Right atrium auricular region (tissue), 2 donors: ENCODE data around the gene SH3TC1. TPM values are rescaled to one million over a fixed set of nuclear protein-coding genes. Genes with fewer than 3 reads are reported as not detected.
A peak's percentile ranks its signal among the peaks of the same experiment; 100 is the strongest.

Source experiments
- DNase-seq: peaks from one replicate; pipeline ENCODE4 v3.0.0-alpha.2; 2019; ENCODE audit warnings: low spot score
- H3K27ac ChIP-seq, 2 donors: fragments of 200-600 bp; sonication (generic); 1 replicate in 1 of 2; 2 replicates in 1 of 2; pipeline ENCODE4 v1.5.1; 2016 to 2019
- H3K27me3 ChIP-seq, 2 donors: fragments of 200-600 bp; sonication (generic); one replicate each; pipeline versions ENCODE4 v1.5.1 to v1.6.0; 2017 to 2019
- H3K36me3 ChIP-seq: fragments of 200-600 bp; sonication (generic); one replicate; pipeline ENCODE4 v1.5.1; 2016
- H3K4me1 ChIP-seq, 2 donors: fragments of 200-600 bp; sonication (generic); one replicate each; pipeline versions ENCODE4 v1.5.1 to v1.6.0; 2017 to 2019
- H3K4me3 ChIP-seq, 2 donors: fragments of 200-600 bp; sonication (generic); 1 replicate in 1 of 2; 2 replicates in 1 of 2; pipeline ENCODE4 v1.5.1; 2017 to 2019; ENCODE audit warnings: mild to moderate bottlenecking in 1 of 2, moderate library complexity in 1 of 2
- H3K9me3 ChIP-seq, 2 donors: fragments of 200-600 bp; sonication (generic); one replicate each; pipeline ENCODE4 v1.5.1; 2019
- CTCF ChIP-seq, 2 donors: fragments of 200-600 bp; sonication (generic); IDR thresholded peaks; one replicate each; pipeline ENCODE4 v1.5.1; 2019; ENCODE audit warnings: antibody characterized with exemption in 2 of 2
- total RNA-seq, 2 donors: library from RNA; depleted of rRNA; stranded (reverse); fragments of >200 nt; gene quantifications; one replicate each; pipeline ENCODE4 v1.1.0, GENCODE V29; 2016

SH3TC1 gene
- total RNA-seq, 2 donors from 2014 or later: 8.9 to 13.9 TPM

- Histone ChIP-seq H3K27me3 (no peaks in the 10 kb centered on the region), H3K4me3 (no peak overlapping the region), H3K27ac (peak overlapping the region; percentile 77 to 83), H3K9me3 (no peaks in the 10 kb centered on the region), H3K36me3 (no peaks in the 10 kb centered on the region), H3K4me1 (peaks cover 0 to 64% of the 10 kb centered on the region in 2 donors)
- DNase-seq: peak; percentile 74
- no peak for TF ChIP-seq CTCF (IDR thresholded peaks at IDR 0.05)
Measured at GRCh38 chr4:8188743-8189550, 10.1 kb upstream of the SH3TC1 start.

DNA sequence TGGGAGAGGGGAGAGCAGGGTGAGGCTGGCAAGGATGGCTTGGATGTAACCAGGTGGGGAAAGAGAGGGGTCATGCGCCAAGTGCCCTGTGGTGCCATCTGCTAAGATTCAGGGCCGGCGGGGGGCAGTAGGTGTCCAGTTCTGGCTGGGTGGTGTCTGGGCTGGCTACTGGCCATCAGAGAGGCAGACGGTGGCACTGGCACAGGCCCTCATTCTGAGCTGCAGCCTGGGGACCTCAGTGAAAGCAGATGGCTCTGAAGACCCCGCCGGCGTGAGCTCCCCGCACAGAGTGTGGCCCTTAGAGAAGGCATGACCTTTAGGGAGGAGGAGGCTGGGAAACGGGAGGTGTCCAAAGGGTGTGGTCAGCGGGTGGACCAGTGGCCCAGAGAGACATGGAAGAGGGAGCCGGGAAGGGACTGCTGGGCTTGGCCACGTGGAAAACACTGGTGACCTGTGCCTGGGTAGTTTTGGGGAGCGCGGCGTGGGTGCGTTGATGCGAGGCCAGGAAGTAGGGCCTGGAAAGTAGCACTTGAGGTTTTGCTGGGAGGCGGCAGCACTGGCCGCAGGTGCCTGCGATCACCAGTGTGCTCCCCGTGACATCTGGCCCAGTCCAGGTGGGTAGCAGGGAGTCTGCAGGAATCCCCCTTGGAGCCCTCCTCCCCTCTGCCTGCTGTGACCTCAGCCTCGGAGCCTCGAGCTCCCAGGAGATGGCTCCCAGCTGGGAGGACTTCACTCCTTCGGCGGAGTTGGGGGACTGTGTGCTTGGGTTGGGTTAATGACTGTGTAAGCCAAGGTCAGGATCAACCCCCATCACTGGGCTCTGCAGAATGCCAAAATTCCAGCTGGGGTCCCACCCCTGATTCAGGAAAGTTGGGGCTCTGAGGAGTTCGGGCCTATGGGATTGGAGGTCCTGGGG lies 9.3 kb upstream of the SH3TC1 start:
- H3K27ac ChIP-seq: peak overlapping the region; percentile 77 to 83
- no peak overlapping the region for H3K4me3 ChIP-seq
- peaks cover 0 to 57% of the 10 kb centered on the region in 2 donors for H3K4me1 ChIP-seq
- no peaks in the 10 kb centered on the region for H3K9me3 ChIP-seq
- TF ChIP-seq CTCF (IDR thresholded peaks at IDR 0.05): no peak
- no peak for DNase-seq
- no peaks in the 10 kb centered on the region for H3K36me3 ChIP-seq
- no peaks in the 10 kb centered on the region for H3K27me3 ChIP-seq

GRCh38 chr4:8191136-8191747 lies 7.8 kb upstream of the SH3TC1 start:
- H3K27ac ChIP-seq: peak overlapping the region; percentile 77 to 83
- peak; percentile 89 for DNase-seq
- no peaks in the 10 kb centered on the region for H3K36me3 ChIP-seq
- no peaks in the 10 kb centered on the region for H3K9me3 ChIP-seq
- no peak overlapping the region for H3K4me3 ChIP-seq
- no peaks in the 10 kb centered on the region for H3K27me3 ChIP-seq
- TF ChIP-seq CTCF (IDR thresholded peaks at IDR 0.05): no peak
- peaks cover 0 to 55% of the 10 kb centered on the region in 2 donors for H3K4me1 ChIP-seq

GRCh38 chr4:8192748-8193738 lies 6.0 kb upstream of the SH3TC1 start:
- Histone ChIP-seq H3K4me1 (peaks cover 0 to 62% of the 10 kb centered on the region in 2 donors), H3K27me3 (no peaks in the 10 kb centered on the region), H3K27ac (peak overlapping the region; percentile 77 to 83), H3K4me3 (no peak overlapping the region), H3K9me3 (no peaks in the 10 kb centered on the region), H3K36me3 (no peaks in the 10 kb centered on the region)
- peak; percentile 21 to 61 for TF ChIP-seq CTCF (IDR thresholded peaks at IDR 0.05)
- no peak for DNase-seq
